SK-N-SH (cell line): ENCODE data around the gene FAM169A.
"Not testable (repeated sequence)": the region's sequence is repeated elsewhere in the genome, so short reads cannot be mapped to it uniquely, and the experiment has no call there.

Experiments
- CTCF ChIP-seq: fragments of 200-600 bp; sonication (generic); IDR thresholded peaks from 2 replicates; pipeline ENCODE4 v1.6.1; 2017; ENCODE audit warnings: antibody characterized with exemption, mild to moderate bottlenecking, moderate library complexity
- ELF1 ChIP-seq: IDR thresholded peaks from 2 replicates; pipeline ENCODE4 v1.4.0; 2012
- EZH2phosphoT487 ChIP-seq: fragments of 200-600 bp; sonication (generic); IDR thresholded peaks from 2 replicates; pipeline ENCODE4 v1.6.1; 2017; ENCODE audit warnings: low read depth, mixed run types, mild to moderate bottlenecking, antibody characterized with exemption, moderate library complexity, borderline replicate concordance

GRCh38 chr5:74909888-74910287 is 43.7 kb upstream of the FAM169A start:
- TF ChIP-seq EZH2phosphoT487, CTCF, ELF1: not testable (repeated sequence)
